K562 (cell line): ENCODE results near the gene CLEC17A. TPM values are rescaled to one million over a fixed set of nuclear protein-coding genes. Genes with fewer than 3 reads are reported as not detected.
"Not testable (repeated sequence)": the region's sequence is repeated elsewhere in the genome, so short reads cannot be mapped to it uniquely, and the experiment has no call there.

Source experiments
- ATAC-seq: fragments of 200-7000 bp; cut with Tn5 transposase; 3 replicates; pipeline ENCODE4 v1.9.1; 2020; ENCODE audit warnings: moderate library complexity
- BruUV-seq: library from RNA; stranded (reverse); fragments of 400-500 nt; replicated peaks from 2 replicates; lab custom pipeline; 2021; lab: Mats Ljungman, UMichigan
- CTCF ChIA-PET: fragments of 300-600 bp; formaldehyde crosslinking; extraction: SDS; loops from one replicate; lab custom pipeline; 2021; ENCODE audit warnings: low intra/inter-chr PET ratio; lab: Yijun Ruan, JAX
- POLR2A ChIA-PET: fragments of 300-600, 350-650 bp; sonication (Branson Sonifier 250); formaldehyde crosslinking; extraction: SDS; loops from one replicate; lab custom pipeline; 2021; ENCODE audit warnings: antibody characterized with exemption, inconsistent platforms; lab: Yijun Ruan, JAX
- DNase-seq, 4 experiments: peaks; one replicate each; pipeline versions ENCODE4 v3.0.0 to v3.0.0-alpha.2; 2011 to 2018; ENCODE audit warnings: low spot score in 3 of 4, mixed read lengths in 3 of 4; ENCODE audit errors: extremely low read depth in 1 of 4
- FAIRE-seq: peaks from 2 replicates; lab custom pipeline; 2011; peaks lifted over from hg19 to GRCh38; lab: Jason Lieb, UNC
- H2AFZ ChIP-seq: 2 replicates; pipeline ENCODE4 v1.6.0; 2011; ENCODE audit warnings: low read depth, low read length, control low read depth, inconsistent platforms
- H3K27ac ChIP-seq: fragments of 200-600 bp; 3 replicates; pipeline ENCODE4 v1.8.0; 2011; ENCODE audit warnings: low read depth, mild to moderate bottlenecking, control low read depth, inconsistent platforms, low read length, moderate library complexity, mixed read lengths; ENCODE audit errors: extremely low read depth
- H3K27me3 ChIP-seq, 2 experiments: fragments of 300-600 bp in 1 of 2; 2 replicates in 1 of 2; 3 replicates in 1 of 2; pipeline versions ENCODE4 v1.6.0 to v1.8.0; 2011; ENCODE audit warnings: inconsistent platforms in 2 of 2, low read length in 2 of 2, mild to moderate bottlenecking in 1 of 2, mixed read lengths in 1 of 2, moderate library complexity in 1 of 2; ENCODE audit not compliant: control insufficient read depth in 2 of 2, insufficient read depth in 2 of 2
- H3K36me3 ChIP-seq: fragments of 300-600 bp; 3 replicates; pipeline ENCODE4 v1.8.0; 2011; ENCODE audit warnings: mild to moderate bottlenecking, low read length, inconsistent platforms; ENCODE audit not compliant: control insufficient read depth, insufficient read depth
- H3K4me1 ChIP-seq, 2 experiments: fragments of 200-600 bp in 1 of 2; replicated peaks in 1 of 2; 2 replicates in 1 of 2; 3 replicates in 1 of 2; pipeline versions ENCODE4 v1.5.1 to v1.8.0; 2011; ENCODE audit warnings: inconsistent platforms in 2 of 2, low read length in 2 of 2, mild to moderate bottlenecking in 1 of 2, mixed read lengths in 1 of 2, moderate library complexity in 1 of 2; ENCODE audit not compliant: control insufficient read depth in 2 of 2, insufficient read depth in 2 of 2
- H3K4me2 ChIP-seq: 2 replicates; pipeline ENCODE4 v1.6.1; 2011; ENCODE audit warnings: low read length, control low read depth, inconsistent platforms, mixed read lengths; ENCODE audit not compliant: insufficient read depth
- H3K4me3 ChIP-seq: fragments of 200-600 bp; sonication (generic), shearing (Covaris generic); 2 replicates; pipeline ENCODE4 v1.5.1; 2016; ENCODE audit warnings: control low read depth, inconsistent platforms
- H3K79me2 ChIP-seq: fragments of 200-600 bp; 3 replicates; pipeline ENCODE4 v1.8.0; 2011; ENCODE audit warnings: low read length, inconsistent platforms; ENCODE audit not compliant: control insufficient read depth, insufficient read depth
- H3K9ac ChIP-seq, 2 experiments: 2 replicates each; pipeline versions ENCODE4 v1.6.0 to v1.6.1; 2011; ENCODE audit warnings: low read depth in 2 of 2, low read length in 2 of 2, control low read depth in 1 of 2, inconsistent platforms in 1 of 2, mild to moderate bottlenecking in 1 of 2, mixed read lengths in 1 of 2; ENCODE audit not compliant: insufficient read depth in 1 of 2
- H3K9me1 ChIP-seq: one replicate; pipeline ENCODE4 v1.6.0; 2011; ENCODE audit warnings: inconsistent platforms, mild to moderate bottlenecking, low read length, moderate library complexity; ENCODE audit not compliant: control insufficient read depth, insufficient read depth
- H3K9me3 ChIP-seq: replicated peaks from 2 replicates; pipeline ENCODE4 v1.5.1; 2011; ENCODE audit warnings: low read depth, low read length, inconsistent platforms; ENCODE audit not compliant: control insufficient read depth, insufficient read depth
- H4K20me1 ChIP-seq: replicated peaks from 2 replicates; pipeline ENCODE4 v1.6.1; 2011; ENCODE audit warnings: low read length, inconsistent platforms, mixed read lengths; ENCODE audit not compliant: control insufficient read depth, insufficient read depth
- CBX3 ChIP-seq, 2 experiments: IDR thresholded peaks; 1 replicate in 1 of 2; 2 replicates in 1 of 2; pipeline ENCODE4 v1.6.1; 2012; ENCODE audit warnings: inconsistent platforms in 2 of 2, low read length in 2 of 2, borderline replicate concordance in 1 of 2, control low read depth in 1 of 2
- ELK1 ChIP-seq: sonication (generic); formaldehyde crosslinking; IDR thresholded peaks from 2 replicates; pipeline ENCODE4 v1.8.1; 2022; ENCODE audit warnings: missing genetic modification reagents
- GTF3C2 ChIP-seq: IDR thresholded peaks from 3 replicates; pipeline ENCODE4 v1.6.1; 2011; ENCODE audit warnings: borderline replicate concordance, mild to moderate bottlenecking, moderate library complexity; ENCODE audit not compliant: insufficient read length; ENCODE audit errors: extremely low read depth
- NONO ChIP-seq, 2 experiments: fragments of 200-400 bp in 1 of 2; fragments of 450-650 bp in 1 of 2; formaldehyde crosslinking in 1 of 2; IDR thresholded peaks; 2 replicates each; pipeline ENCODE4 v1.6.1; 2017; ENCODE audit warnings: low read depth in 2 of 2, mild to moderate bottlenecking in 2 of 2, moderate library complexity in 2 of 2, low read length in 1 of 2
- PCBP1 ChIP-seq: fragments of 200-400 bp; formaldehyde crosslinking; IDR thresholded peaks from 2 replicates; pipeline ENCODE4 v1.6.1; 2018; ENCODE audit warnings: mild to moderate bottlenecking, low read depth, low read length; ENCODE audit not compliant: poor library complexity, severe bottlenecking
- SFPQ ChIP-seq: fragments of 200-400 bp; formaldehyde crosslinking; IDR thresholded peaks from 2 replicates; pipeline ENCODE4 v1.6.1; 2017; ENCODE audit warnings: mild to moderate bottlenecking, low read depth, low read length, moderate library complexity
- SOX6 ChIP-seq: fragments of 450-650 bp; IDR thresholded peaks from 2 replicates; pipeline ENCODE4 v1.6.1; 2014; ENCODE audit warnings: mild to moderate bottlenecking
- ZNF324 ChIP-seq: fragments of 250-450 bp; sonication (Bioruptor Pico); IDR thresholded peaks from 2 replicates; pipeline ENCODE4 v1.4.0; 2020; ENCODE audit warnings: mild to moderate bottlenecking
- WGBS: fragments of 100-300 bp; shearing (Covaris generic); methylation state at CpG from one replicate; pipeline ENCODE4 v1.1.6; 2016; ENCODE audit warnings: low coverage, mixed read lengths; ENCODE audit not compliant: insufficient coverage; ENCODE audit errors: missing lambda C conversion rate; 5-methylcytosine and 5-hydroxymethylcytosine counted together
- in situ Hi-C: fragments of 300-500 bp; cut with MboI; formaldehyde crosslinking; loops from 4 replicates; pipeline ENCODE4 v1.15.0; 2018; ENCODE audit warnings: inconsistent platforms, mixed read lengths
- intact Hi-C: fragments of 100-400 bp; cut with micrococcal nuclease; formaldehyde crosslinking; loops from 2 replicates; pipeline ENCODE4 v1.14.2; 2022
- polyA plus RNA-seq, 8 experiments: library from polyadenylated mRNA; depleted of rRNA in 4 of 8; stranded (reverse) in 5 of 8; unstranded in 3 of 8; fragments of >200 nt; fragmentation: Nextera tagmentation in 2 of 8; fragmentation: Illumina TruSeq in 1 of 8; extraction: Ambion mirVana in 2 of 8; extraction: Trizol in 1 of 8; gene quantifications; 2 replicates each; pipeline versions ENCODE4 v1.2.1 to v1.2.3, GENCODE V29; 2011 to 2014; ENCODE audit warnings: inconsistent platforms in 1 of 8, missing spikeins in 1 of 8
- total RNA-seq, 7 experiments: library from RNA; depleted of rRNA in 6 of 7; stranded (reverse); fragments of >200 nt in 6 of 7; fragmentation: Illumina TruSeq in 2 of 7; extraction: Trizol in 2 of 7; gene quantifications; 2 replicates each; pipeline versions ENCODE4 v1.2.1 to v1.2.3, GENCODE V29; 2011 to 2021; ENCODE audit warnings: low replicate concordance in 1 of 7

The CLEC17A gene
- total and polyA plus RNA-seq, 9 of the 15 experiments (the other 6 are each of a cell fraction or from before 2014, with no cell fraction given): 0.03 TPM; not detected in 8

- H3K4me3 ChIP-seq: no peak overlapping the region
- no peak overlapping the region for H2AFZ ChIP-seq
- H3K79me2 ChIP-seq: no peaks in the 10 kb centered on the region
- H3K4me1 ChIP-seq: no peaks in the 10 kb centered on the region; a peak in 1 of 5 replicates
- H3K36me3 ChIP-seq: no peaks in the 10 kb centered on the region
- DNase-seq: no peak
- no peak overlapping the region for H3K9ac ChIP-seq
- peaks cover 0 to 2% of the 10 kb centered on the region in 2 experiments; a peak in 1 of 5 replicates for H3K27me3 ChIP-seq
- H4K20me1 ChIP-seq: no peaks in the 10 kb centered on the region
- intact Hi-C loops: no loop called here
- CTCF ChIA-PET: no interaction called here
- no peak for TF ChIP-seq ELK1
- TF ChIP-seq SOX6: no peak
- no peak for TF ChIP-seq SFPQ
- peak; percentile 96 for TF ChIP-seq ZNF324
- TF ChIP-seq NONO (IDR thresholded peaks at IDR 0.05; ENCODE audit: low read depth in 2 of 2, low read length in 1 of 2): no peak
- TF ChIP-seq GTF3C2: no peak
- TF ChIP-seq CBX3 (IDR thresholded peaks at IDR 0.05; ENCODE audit: borderline replicate concordance in 1 of 2, low read length in 2 of 2): peak in 1 of 2 experiments; percentile 70; a peak in 1 of 3 replicates
- TF ChIP-seq PCBP1: no peak
- TF ChIP-seq, all 486 proteins: peak for 2
- in situ Hi-C loops: no loop called here
- no TSS peak for BruUV-seq
- H3K9me3 ChIP-seq: peaks cover 9% of the 10 kb centered on the region
- POLR2A ChIA-PET: no interaction called here
- ATAC-seq (no peak), FAIRE-seq (no peak)
- H3K9me1 ChIP-seq: no peaks in the 10 kb centered on the region
- H3K4me2 ChIP-seq: no peak overlapping the region
- H3K27ac ChIP-seq: no peak overlapping the region
Measured at GRCh38 chr19:14619404-14619803, 36.5 kb downstream of the CLEC17A start.

GRCh38 chr19:14624491-14624890 lies 41.6 kb downstream of the CLEC17A start:
- H3K27ac ChIP-seq, H3K9me1 ChIP-seq, POLR2A ChIA-PET, H3K9ac ChIP-seq, H4K20me1 ChIP-seq, H2AFZ ChIP-seq, in situ Hi-C loops, H3K4me3 ChIP-seq, H3K4me2 ChIP-seq, H3K4me1 ChIP-seq, ATAC-seq, CTCF ChIA-PET, FAIRE-seq, H3K9me3 ChIP-seq, H3K79me2 ChIP-seq, BruUV-seq, DNase-seq, intact Hi-C loops, H3K36me3 ChIP-seq: not testable (repeated sequence)
- 7% methylated on average over 6 of the region's 6 CpGs for WGBS
- peaks cover 6 to 11% of the 10 kb centered on the region in 2 experiments; a peak in 3 of 5 replicates for H3K27me3 ChIP-seq
